Measurements from ENCODE around the gene C3.

The C3 gene

GRCh38 chr19:6744381-6745301, 24.2 kb upstream of the C3 start:
- peak; percentile 74 for DNase-seq

- DNase-seq, result no peak
Observed at GRCh38 chr19:6743714-6744380, 23.4 kb upstream of the C3 start.

GRCh38 chr19:6743066-6743465, 22.6 kb upstream of the C3 start:
- DNase-seq, result no peak

- DNase-seq, result peak; percentile 61
Observed at GRCh38 chr19:6740589-6741343, 20.3 kb upstream of the C3 start.

GRCh38 chr19:6739883-6740588, 19.6 kb upstream of the C3 start:
- peak; percentile 69 for DNase-seq

GRCh38 chr19:6739390-6739882, 19.0 kb upstream of the C3 start, which contains the start of gene TRIP10:
Gene TRIP10 (plus strand): TSS chr19:6739680. CDS start chr19:6739762, 82 bp downstream.
- DNase-seq, result peak; percentile 92

- DNase-seq, result no peak
Observed at GRCh38 chr19:6738787-6739389, 18.4 kb upstream of the C3 start.

- peak; percentile 86 for DNase-seq
Observed at GRCh38 chr19:6737873-6738786, 17.7 kb upstream of the C3 start.

- peak; percentile 100 for DNase-seq
Observed at GRCh38 chr19:6737284-6737872, 16.9 kb upstream of the C3 start, which contains the start of gene GPR108. Gene GPR108 (minus strand): TSS chr19:6737580. CDS start chr19:6737576, 4 bp downstream.

GRCh38 chr19:6736917-6737283, 16.4 kb upstream of the C3 start:
- no peak for DNase-seq

GRCh38 chr19:6736169-6736916, 15.9 kb upstream of the C3 start:
- DNase-seq, result peak; percentile 89

GRCh38 chr19:6735181-6735911, 14.9 kb upstream of the C3 start:
- no peak for DNase-seq

GRCh38 chr19:6734096-6734696, 13.7 kb upstream of the C3 start:
- DNase-seq, result no peak

GRCh38 chr19:6733338-6734095, 13.1 kb upstream of the C3 start:
- DNase-seq, result no peak

- no peak for DNase-seq
Observed at GRCh38 chr19:6732803-6733337, 12.4 kb upstream of the C3 start.

- DNase-seq, result no peak
Observed at GRCh38 chr19:6731822-6732221, 11.4 kb upstream of the C3 start.

- DNase-seq, result no peak
Observed at GRCh38 chr19:6730941-6731670, 10.7 kb upstream of the C3 start.

Data from eye (tissue), 1 donor.